HEK293T (cell line): ENCODE data around the gene CIITA.

ENCODE experiments used
- ARNT ChIP-seq: fragments of 450-650 bp; IDR thresholded peaks from 2 replicates; pipeline ENCODE4 v1.6.1; 2017; ENCODE audit warnings: mild to moderate bottlenecking
- BHLHE40 ChIP-seq: fragments of 450-650 bp; IDR thresholded peaks from 2 replicates; pipeline ENCODE4 v1.6.1; 2016; ENCODE audit warnings: mild to moderate bottlenecking, moderate library complexity, borderline replicate concordance
- FOXA1 ChIP-seq: fragments of 450-650 bp; IDR thresholded peaks from 2 replicates; pipeline ENCODE4 v1.6.1; 2016; ENCODE audit warnings: mild to moderate bottlenecking
- FOXK2 ChIP-seq: fragments of 450-650 bp; IDR thresholded peaks from 2 replicates; pipeline ENCODE4 v1.6.1; 2016; ENCODE audit warnings: mild to moderate bottlenecking
- FOXM1 ChIP-seq: fragments of 450-650 bp; IDR thresholded peaks from 2 replicates; pipeline ENCODE4 v1.6.1; 2017; ENCODE audit warnings: mild to moderate bottlenecking, borderline replicate concordance
- HDGF ChIP-seq: fragments of 450-650 bp; IDR thresholded peaks from 2 replicates; pipeline ENCODE4 v1.6.1; 2017; ENCODE audit warnings: antibody characterized with exemption, borderline replicate concordance
- LEF1 ChIP-seq: fragments of 450-650 bp; IDR thresholded peaks from 2 replicates; pipeline ENCODE4 v1.6.1; 2017; ENCODE audit warnings: mild to moderate bottlenecking, borderline replicate concordance
- PKNOX1 ChIP-seq: fragments of 450-650 bp; IDR thresholded peaks from 2 replicates; pipeline ENCODE4 v1.6.1; 2016
- SP1 ChIP-seq: fragments of 450-650 bp; IDR thresholded peaks from 2 replicates; pipeline ENCODE4 v1.6.1; 2017
- TARDBP ChIP-seq: fragments of 450-650 bp; IDR thresholded peaks from 2 replicates; pipeline ENCODE4 v1.6.1; 2016
- ZNF384 ChIP-seq: fragments of 450-650 bp; IDR thresholded peaks from 2 replicates; pipeline ENCODE4 v1.6.1; 2016

DNA sequence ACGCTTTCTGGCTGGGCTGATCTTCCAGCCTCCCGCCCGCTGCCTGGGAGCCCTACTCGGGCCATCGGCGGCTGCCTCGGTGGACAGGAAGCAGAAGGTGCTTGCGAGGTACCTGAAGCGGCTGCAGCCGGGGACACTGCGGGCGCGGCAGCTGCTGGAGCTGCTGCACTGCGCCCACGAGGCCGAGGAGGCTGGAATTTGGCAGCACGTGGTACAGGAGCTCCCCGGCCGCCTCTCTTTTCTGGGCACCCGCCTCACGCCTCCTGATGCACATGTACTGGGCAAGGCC lies 30.7 kb downstream of the CIITA start:
- TF ChIP-seq TARDBP (no peak), ARNT (no peak), ZNF384 (no peak), FOXA1 (no peak), SP1 (no peak), HDGF (no peak), PKNOX1 (no peak), LEF1 (no peak), FOXM1 (no peak), FOXK2 (no peak), BHLHE40 (no peak)
